Natural killer cell (primary cell): ENCODE data around the gene FFAR1. TPM values are rescaled to one million over a fixed set of nuclear protein-coding genes. Genes with fewer than 3 reads are reported as not detected.

Experiments
- ATAC-seq, 3 donors: fragments of 150-1000 bp in 2 of 3; fragments of 200-7000 bp in 1 of 3; cut with Tn5 transposase; 1 replicate in 1 of 3; 2 replicates in 2 of 3; pipeline ENCODE4 v1.10.0; 2021; ENCODE audit warnings: mild to moderate bottlenecking in 2 of 3, moderate library complexity in 2 of 3
- DNase-seq, 2 donors: peaks; one replicate each; pipeline versions ENCODE4 v3.0.0 to v3.0.0-alpha.2; 2013 to 2021; ENCODE audit warnings: mixed read lengths in 1 of 2
- H3K27ac ChIP-seq: one replicate; pipeline ENCODE4 v1.5.1; 2013; ENCODE audit warnings: mild to moderate bottlenecking, low read length
- H3K27me3 ChIP-seq: one replicate; pipeline ENCODE4 v1.6.1; 2013; ENCODE audit warnings: low read length; ENCODE audit not compliant: control insufficient read depth, insufficient read depth
- H3K36me3 ChIP-seq: one replicate; pipeline ENCODE4 v1.6.1; 2013; ENCODE audit warnings: low read length; ENCODE audit not compliant: control insufficient read depth, insufficient read depth
- H3K4me1 ChIP-seq: one replicate; pipeline ENCODE4 v1.6.1; 2013; ENCODE audit warnings: low read length; ENCODE audit not compliant: control insufficient read depth, insufficient read depth
- H3K4me3 ChIP-seq: one replicate; pipeline ENCODE4 v1.5.1; 2013; ENCODE audit warnings: low read length
- H3K9me3 ChIP-seq: one replicate; pipeline ENCODE4 v1.6.1; 2013; ENCODE audit warnings: low read length; ENCODE audit not compliant: control insufficient read depth, insufficient read depth
- H3K27ac Mint-ChIP-seq, 2 donors: one replicate each; pipeline ENCODE4 v1.8.0; 2022; ENCODE audit warnings: mild to moderate bottlenecking in 2 of 2, mixed read lengths in 2 of 2, moderate library complexity in 1 of 2
- H3K27me3 Mint-ChIP-seq, 2 donors: one replicate each; pipeline ENCODE4 v1.8.0; 2022; ENCODE audit warnings: low read depth in 2 of 2, mixed read lengths in 2 of 2
- H3K36me3 Mint-ChIP-seq: one replicate; pipeline ENCODE4 v1.8.0; 2022; ENCODE audit warnings: mixed read lengths
- H3K4me1 Mint-ChIP-seq, 2 donors: one replicate each; pipeline ENCODE4 v1.8.0; 2022; ENCODE audit warnings: mixed read lengths in 2 of 2
- H3K4me3 Mint-ChIP-seq: one replicate; pipeline ENCODE4 v1.8.0; 2022; ENCODE audit warnings: mild to moderate bottlenecking, moderate library complexity, mixed read lengths
- H3K9me3 Mint-ChIP-seq, 2 donors: one replicate each; pipeline ENCODE4 v1.8.0; 2022; ENCODE audit warnings: mixed read lengths in 2 of 2
- WGBS: methylation state at CpG from one replicate; pipeline ENCODE4 v1.1.7; 2013; ENCODE audit warnings: missing lambda C conversion rate; ENCODE audit not compliant: insufficient coverage; 5-methylcytosine and 5-hydroxymethylcytosine counted together
- intact Hi-C: fragments of 100-400 bp; cut with micrococcal nuclease; formaldehyde crosslinking; loops from one replicate; pipeline ENCODE4 v1.14.2; 2022
- total RNA-seq, 4 donors: library from RNA; stranded (reverse); fragments of 120-200 nt in 1 of 4; gene quantifications; one replicate each; pipeline versions ENCODE4 v1.2.3 to v1.2.4, GENCODE V29; 2013 to 2022
- TF ChIP-seq, protein P1 (sequence below): fragments of 200-600 bp; IDR thresholded peaks from one replicate; pipeline ENCODE4 v1.8.0; 2022; ENCODE audit warnings: antibody characterized with exemption

FFAR1 gene
- total RNA-seq, 3 donors from 2014 or later (not counting 1 experiment from before 2014, with no cell fraction given), result 0.30 to 0.47 TPM; not detected in 1

- Mint-ChIP-seq H3K27me3 (peaks cover 0 to 8% of the 10 kb centered on the region in 2 donors), H3K9me3 (no peaks in the 10 kb centered on the region), H3K27ac (no peak overlapping the region), H3K4me3 (no peak overlapping the region), H3K4me1 (no peaks in the 10 kb centered on the region), H3K36me3 (no peaks in the 10 kb centered on the region)
- no peak for DNase-seq
- H3K4me1 ChIP-seq, result peaks cover 8% of the 10 kb centered on the region
- H3K36me3 ChIP-seq, result no peaks in the 10 kb centered on the region
- intact Hi-C loops, result no loop called here
- no peaks in the 10 kb centered on the region for H3K27me3 ChIP-seq
- no peak overlapping the region for H3K4me3 ChIP-seq
- no peak overlapping the region for H3K27ac ChIP-seq
- H3K9me3 ChIP-seq, result no peaks in the 10 kb centered on the region
- no peak for ATAC-seq
- TF ChIP-seq, protein P1, sequence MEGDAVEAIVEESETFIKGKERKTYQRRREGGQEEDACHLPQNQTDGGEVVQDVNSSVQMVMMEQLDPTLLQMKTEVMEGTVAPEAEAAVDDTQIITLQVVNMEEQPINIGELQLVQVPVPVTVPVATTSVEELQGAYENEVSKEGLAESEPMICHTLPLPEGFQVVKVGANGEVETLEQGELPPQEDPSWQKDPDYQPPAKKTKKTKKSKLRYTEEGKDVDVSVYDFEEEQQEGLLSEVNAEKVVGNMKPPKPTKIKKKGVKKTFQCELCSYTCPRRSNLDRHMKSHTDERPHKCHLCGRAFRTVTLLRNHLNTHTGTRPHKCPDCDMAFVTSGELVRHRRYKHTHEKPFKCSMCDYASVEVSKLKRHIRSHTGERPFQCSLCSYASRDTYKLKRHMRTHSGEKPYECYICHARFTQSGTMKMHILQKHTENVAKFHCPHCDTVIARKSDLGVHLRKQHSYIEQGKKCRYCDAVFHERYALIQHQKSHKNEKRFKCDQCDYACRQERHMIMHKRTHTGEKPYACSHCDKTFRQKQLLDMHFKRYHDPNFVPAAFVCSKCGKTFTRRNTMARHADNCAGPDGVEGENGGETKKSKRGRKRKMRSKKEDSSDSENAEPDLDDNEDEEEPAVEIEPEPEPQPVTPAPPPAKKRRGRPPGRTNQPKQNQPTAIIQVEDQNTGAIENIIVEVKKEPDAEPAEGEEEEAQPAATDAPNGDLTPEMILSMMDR, result no peak
- 93% methylated on average over 12 of the region's 13 CpGs for WGBS
Measured at GRCh38 chr19:35337984-35338296, 9.8 kb upstream of the FFAR1 start.

GRCh38 chr19:35340431-35340830, 7.3 kb upstream of the FFAR1 start:
- Histone ChIP-seq H3K36me3 (no peaks in the 10 kb centered on the region), H3K27ac (no peak overlapping the region), H3K4me1 (no peaks in the 10 kb centered on the region), H3K9me3 (no peaks in the 10 kb centered on the region), H3K4me3 (no peak overlapping the region), H3K27me3 (no peaks in the 10 kb centered on the region)
- H3K36me3 Mint-ChIP-seq, result no peaks in the 10 kb centered on the region
- ATAC-seq (no peak), DNase-seq (no peak)
- H3K4me3 Mint-ChIP-seq, result no peak overlapping the region
- TF ChIP-seq, protein P1, result no peak
- no peak overlapping the region for H3K27ac Mint-ChIP-seq
- 92% methylated on average over 11 of the region's 11 CpGs for WGBS
- H3K4me1 Mint-ChIP-seq, result no peaks in the 10 kb centered on the region
- H3K27me3 Mint-ChIP-seq, result peaks cover 0 to 2% of the 10 kb centered on the region in 2 donors
- H3K9me3 Mint-ChIP-seq, result no peaks in the 10 kb centered on the region
- intact Hi-C loops, result no loop called here

GRCh38 chr19:35341006-35341405, 6.7 kb upstream of the FFAR1 start:
- WGBS, result 91% methylated on average over 16 of the region's 16 CpGs
- Histone ChIP-seq H3K27ac (no peak overlapping the region), H3K36me3 (no peaks in the 10 kb centered on the region), H3K4me1 (peaks cover 5% of the 10 kb centered on the region), H3K27me3 (no peaks in the 10 kb centered on the region), H3K9me3 (no peaks in the 10 kb centered on the region), H3K4me3 (no peak overlapping the region)
- Mint-ChIP-seq H3K4me3 (no peak overlapping the region), H3K9me3 (no peaks in the 10 kb centered on the region), H3K27ac (no peak overlapping the region), H3K27me3 (peaks cover 0 to 8% of the 10 kb centered on the region in 2 donors), H3K36me3 (no peaks in the 10 kb centered on the region), H3K4me1 (peaks cover 0 to under 1% of the 10 kb centered on the region in 2 donors)
- intact Hi-C loops, result no loop called here
- TF ChIP-seq, protein P1, result no peak
- DNase-seq (no peak), ATAC-seq (no peak)

DNA sequence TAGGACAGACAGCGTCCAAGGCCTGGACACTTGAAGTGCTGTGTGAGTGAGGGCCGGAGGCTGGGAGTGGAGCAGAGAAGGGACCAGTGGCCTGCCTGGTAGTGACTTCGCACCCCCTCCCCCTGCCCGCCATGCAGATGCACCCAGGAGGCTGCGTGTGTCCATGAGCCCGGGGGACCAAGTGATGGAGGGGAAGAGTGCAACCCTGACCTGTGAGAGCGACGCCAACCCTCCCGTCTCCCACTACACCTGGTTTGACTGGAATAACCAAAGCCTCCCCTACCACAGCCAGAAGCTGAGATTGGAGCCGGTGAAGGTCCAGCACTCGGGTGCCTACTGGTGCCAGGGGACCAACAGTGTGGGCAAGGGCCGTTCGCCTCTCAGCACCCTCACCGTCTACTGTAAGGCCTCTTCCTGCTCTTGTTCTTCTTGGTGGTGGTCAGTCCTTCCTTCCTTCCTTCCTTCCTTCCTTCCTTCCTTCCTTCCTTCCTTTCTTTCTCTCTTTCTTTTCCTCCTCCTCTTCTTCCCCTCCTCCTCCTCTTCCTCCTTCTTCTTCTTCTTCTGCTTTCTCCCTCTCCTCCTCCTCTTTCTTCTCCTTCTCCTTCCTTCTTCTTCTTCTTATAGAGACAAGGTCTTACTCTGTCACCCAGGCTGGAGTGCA, 6.0 kb upstream of the FFAR1 start:
- Mint-ChIP-seq H3K4me3 (no peak overlapping the region), H3K4me1 (peaks cover 3 to 7% of the 10 kb centered on the region in 2 donors), H3K27me3 (peaks cover 4 to 10% of the 10 kb centered on the region in 2 donors), H3K36me3 (no peaks in the 10 kb centered on the region), H3K27ac (no peak overlapping the region), H3K9me3 (no peaks in the 10 kb centered on the region)
- TF ChIP-seq, protein P1, result no peak
- 79% methylated on average over 13 of the region's 14 CpGs for WGBS
- H3K27ac ChIP-seq, result no peak overlapping the region
- no peaks in the 10 kb centered on the region for H3K36me3 ChIP-seq
- peaks cover 12% of the 10 kb centered on the region for H3K4me1 ChIP-seq
- DNase-seq (no peak), ATAC-seq (no peak)
- no peak overlapping the region for H3K4me3 ChIP-seq
- intact Hi-C loops, result no loop called here
- H3K27me3 ChIP-seq, result no peaks in the 10 kb centered on the region
- H3K9me3 ChIP-seq, result no peaks in the 10 kb centered on the region
